GM18951 (cell line): ENCODE data around the gene LASP1NB.
"Not testable (repeated sequence)": the region's sequence is repeated elsewhere in the genome, so short reads cannot be mapped to it uniquely, and the experiment has no call there.

Source experiments
- POLR2A ChIP-seq: IDR thresholded peaks from 4 replicates; pipeline ENCODE4 v1.6.1; 2011; ENCODE audit warnings: mild to moderate bottlenecking; ENCODE audit not compliant: insufficient read length, insufficient read depth; ENCODE audit errors: extremely low read depth
- in situ Hi-C: fragments of 300-500 bp; cut with MboI; formaldehyde crosslinking; loops from one replicate; pipeline ENCODE4 v1.12.0; 2022; ENCODE audit warnings: low sequenced_read_pairs, mixed read lengths, inconsistent platforms; ENCODE audit not compliant: unreplicated experiment

Gene LASP1NB

GRCh38 chr17:38915639-38915995 is 9.8 kb upstream of the LASP1NB start:
- in situ Hi-C loops: no loop called here
- no peak for TF ChIP-seq POLR2A

- in situ Hi-C loops: no loop called here
- TF ChIP-seq POLR2A: no peak
Measured at GRCh38 chr17:38916771-38917170, 8.6 kb upstream of the LASP1NB start.

GRCh38 chr17:38917259-38917658 is 8.2 kb upstream of the LASP1NB start:
- in situ Hi-C loops: no loop called here
- no peak for TF ChIP-seq POLR2A

GRCh38 chr17:38918129-38918913 is 7.1 kb upstream of the LASP1NB start:
- no peak for TF ChIP-seq POLR2A
- in situ Hi-C loops: no loop called here

- TF ChIP-seq POLR2A: no peak
- in situ Hi-C loops: no loop called here
Measured at GRCh38 chr17:38918916-38919315, 6.5 kb upstream of the LASP1NB start.

GRCh38 chr17:38919316-38920078 is 5.9 kb upstream of the LASP1NB start:
- TF ChIP-seq POLR2A: no peak

GRCh38 chr17:38920374-38921291 is 4.8 kb upstream of the LASP1NB start:
- in situ Hi-C loops: no loop called here
- no peak for TF ChIP-seq POLR2A

More at GRCh38 chr17:38919316-38920078, 5.9 kb upstream of the LASP1NB start:
- in situ Hi-C loops: no loop called here

GRCh38 chr17:38921756-38922411 is 3.5 kb upstream of the LASP1NB start:
- TF ChIP-seq POLR2A: no peak
- in situ Hi-C loops: no loop called here

- no peak for TF ChIP-seq POLR2A
- in situ Hi-C loops: no loop called here
Measured at GRCh38 chr17:38922538-38923297, 2.7 kb upstream of the LASP1NB start.

- no peak for TF ChIP-seq POLR2A
- in situ Hi-C loops: no loop called here
Measured at GRCh38 chr17:38926293-38927070, 1.1 kb downstream of the LASP1NB start.

GRCh38 chr17:38930782-38931181 is 5.4 kb downstream of the LASP1NB start:
- in situ Hi-C loops: not testable (repeated sequence)

GRCh38 chr17:38933962-38934361 is 8.5 kb downstream of the LASP1NB start:
- in situ Hi-C loops: not testable (repeated sequence)
